Natural killer cell (primary cell): ENCODE data around the gene CD8B. TPM values are rescaled to one million over a fixed set of nuclear protein-coding genes. Genes with fewer than 3 reads are reported as not detected.

Experiments used
- ATAC-seq, 3 donors: fragments of 150-1000 bp in 2 of 3; fragments of 200-7000 bp in 1 of 3; cut with Tn5 transposase; 1 replicate in 1 of 3; 2 replicates in 2 of 3; pipeline ENCODE4 v1.10.0; 2021; ENCODE audit warnings: mild to moderate bottlenecking in 2 of 3, moderate library complexity in 2 of 3
- DNase-seq, 2 donors: peaks; one replicate each; pipeline versions ENCODE4 v3.0.0 to v3.0.0-alpha.2; 2013 to 2021; ENCODE audit warnings: mixed read lengths in 1 of 2
- H3K27ac ChIP-seq: one replicate; pipeline ENCODE4 v1.5.1; 2013; ENCODE audit warnings: mild to moderate bottlenecking, low read length
- H3K27me3 ChIP-seq: one replicate; pipeline ENCODE4 v1.6.1; 2013; ENCODE audit warnings: low read length; ENCODE audit not compliant: control insufficient read depth, insufficient read depth
- H3K36me3 ChIP-seq: one replicate; pipeline ENCODE4 v1.6.1; 2013; ENCODE audit warnings: low read length; ENCODE audit not compliant: control insufficient read depth, insufficient read depth
- H3K4me1 ChIP-seq: one replicate; pipeline ENCODE4 v1.6.1; 2013; ENCODE audit warnings: low read length; ENCODE audit not compliant: control insufficient read depth, insufficient read depth
- H3K4me3 ChIP-seq: one replicate; pipeline ENCODE4 v1.5.1; 2013; ENCODE audit warnings: low read length
- H3K9me3 ChIP-seq: one replicate; pipeline ENCODE4 v1.6.1; 2013; ENCODE audit warnings: low read length; ENCODE audit not compliant: control insufficient read depth, insufficient read depth
- H3K27ac Mint-ChIP-seq, 2 donors: one replicate each; pipeline ENCODE4 v1.8.0; 2022; ENCODE audit warnings: mild to moderate bottlenecking in 2 of 2, mixed read lengths in 2 of 2, moderate library complexity in 1 of 2
- H3K27me3 Mint-ChIP-seq, 2 donors: one replicate each; pipeline ENCODE4 v1.8.0; 2022; ENCODE audit warnings: low read depth in 2 of 2, mixed read lengths in 2 of 2
- H3K36me3 Mint-ChIP-seq: one replicate; pipeline ENCODE4 v1.8.0; 2022; ENCODE audit warnings: mixed read lengths
- H3K4me1 Mint-ChIP-seq, 2 donors: one replicate each; pipeline ENCODE4 v1.8.0; 2022; ENCODE audit warnings: mixed read lengths in 2 of 2
- H3K4me3 Mint-ChIP-seq: one replicate; pipeline ENCODE4 v1.8.0; 2022; ENCODE audit warnings: mild to moderate bottlenecking, moderate library complexity, mixed read lengths
- H3K9me3 Mint-ChIP-seq, 2 donors: one replicate each; pipeline ENCODE4 v1.8.0; 2022; ENCODE audit warnings: mixed read lengths in 2 of 2
- WGBS: methylation state at CpG from one replicate; pipeline ENCODE4 v1.1.7; 2013; ENCODE audit warnings: missing lambda C conversion rate; ENCODE audit not compliant: insufficient coverage; 5-methylcytosine and 5-hydroxymethylcytosine counted together
- intact Hi-C: fragments of 100-400 bp; cut with micrococcal nuclease; formaldehyde crosslinking; loops from one replicate; pipeline ENCODE4 v1.14.2; 2022
- total RNA-seq, 4 donors: library from RNA; stranded (reverse); fragments of 120-200 nt in 1 of 4; gene quantifications; one replicate each; pipeline versions ENCODE4 v1.2.3 to v1.2.4, GENCODE V29; 2013 to 2022
- TF ChIP-seq, protein P1 (sequence below): fragments of 200-600 bp; IDR thresholded peaks from one replicate; pipeline ENCODE4 v1.8.0; 2022; ENCODE audit warnings: antibody characterized with exemption

Gene CD8B
- total RNA-seq, 3 donors from 2014 or later (not counting 1 experiment from before 2014, with no cell fraction given): 1.9 to 22.7 (median 6.0) TPM

DNA sequence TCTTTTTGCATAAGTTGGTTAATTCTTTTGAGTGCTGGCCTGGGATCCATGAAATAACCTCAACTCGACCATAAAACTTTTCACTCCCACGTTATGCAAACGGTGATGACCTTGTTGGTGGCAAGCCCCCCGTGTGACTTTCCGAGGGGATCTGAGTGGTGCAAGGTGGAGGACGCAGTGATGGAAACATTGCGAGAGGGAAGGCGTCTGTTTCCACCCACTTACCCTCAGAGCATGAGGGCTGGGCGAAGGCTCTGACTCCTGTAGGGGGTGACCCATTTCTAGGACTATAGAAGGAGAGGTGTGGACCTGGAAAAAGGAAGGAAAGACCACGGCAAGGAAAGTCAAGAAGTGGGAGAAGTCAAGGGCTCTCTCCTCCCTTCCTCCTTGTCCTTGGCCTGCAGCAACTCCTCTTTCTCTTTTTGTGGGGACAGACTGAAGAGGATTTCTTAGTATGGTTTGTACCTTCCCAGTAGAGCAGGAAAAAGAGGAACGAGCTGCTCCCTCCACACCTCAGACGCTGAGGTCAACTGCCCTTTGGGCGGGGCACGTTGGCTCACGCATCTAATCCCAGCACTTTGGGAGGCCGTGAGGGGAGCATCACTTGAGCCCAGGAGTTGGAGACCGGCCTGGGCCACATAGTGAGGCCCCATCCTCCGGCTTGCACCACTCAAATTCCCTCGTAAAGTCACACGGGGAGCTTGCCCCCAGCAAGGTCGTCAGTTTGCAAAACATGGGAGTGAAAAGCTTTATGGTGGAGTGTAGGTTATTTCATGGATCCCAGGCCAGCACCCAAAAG, 55.4 kb downstream of the CD8B start:
- peak overlapping the region; percentile 39 to 44 for H3K27ac Mint-ChIP-seq
- no peaks in the 10 kb centered on the region for H3K9me3 Mint-ChIP-seq
- DNase-seq: no peak
- TF ChIP-seq, protein P1, sequence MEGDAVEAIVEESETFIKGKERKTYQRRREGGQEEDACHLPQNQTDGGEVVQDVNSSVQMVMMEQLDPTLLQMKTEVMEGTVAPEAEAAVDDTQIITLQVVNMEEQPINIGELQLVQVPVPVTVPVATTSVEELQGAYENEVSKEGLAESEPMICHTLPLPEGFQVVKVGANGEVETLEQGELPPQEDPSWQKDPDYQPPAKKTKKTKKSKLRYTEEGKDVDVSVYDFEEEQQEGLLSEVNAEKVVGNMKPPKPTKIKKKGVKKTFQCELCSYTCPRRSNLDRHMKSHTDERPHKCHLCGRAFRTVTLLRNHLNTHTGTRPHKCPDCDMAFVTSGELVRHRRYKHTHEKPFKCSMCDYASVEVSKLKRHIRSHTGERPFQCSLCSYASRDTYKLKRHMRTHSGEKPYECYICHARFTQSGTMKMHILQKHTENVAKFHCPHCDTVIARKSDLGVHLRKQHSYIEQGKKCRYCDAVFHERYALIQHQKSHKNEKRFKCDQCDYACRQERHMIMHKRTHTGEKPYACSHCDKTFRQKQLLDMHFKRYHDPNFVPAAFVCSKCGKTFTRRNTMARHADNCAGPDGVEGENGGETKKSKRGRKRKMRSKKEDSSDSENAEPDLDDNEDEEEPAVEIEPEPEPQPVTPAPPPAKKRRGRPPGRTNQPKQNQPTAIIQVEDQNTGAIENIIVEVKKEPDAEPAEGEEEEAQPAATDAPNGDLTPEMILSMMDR: no peak
- H3K27me3 Mint-ChIP-seq: peaks cover 0 to 25% of the 10 kb centered on the region in 2 donors
- Histone ChIP-seq H3K4me3 (no peak overlapping the region), H3K36me3 (no peaks in the 10 kb centered on the region), H3K9me3 (no peaks in the 10 kb centered on the region), H3K27ac (peak overlapping the region; percentile 65), H3K27me3 (peaks cover 15% of the 10 kb centered on the region), H3K4me1 (peaks cover 39% of the 10 kb centered on the region)
- no peaks in the 10 kb centered on the region for H3K36me3 Mint-ChIP-seq
- peak overlapping the region; percentile 29 for H3K4me3 Mint-ChIP-seq
- ATAC-seq: no peak
- WGBS: 72% methylated on average over 17 of the region's 21 CpGs
- intact Hi-C loops: no loop called here
- peaks cover 26 to 37% of the 10 kb centered on the region in 2 donors for H3K4me1 Mint-ChIP-seq

DNA sequence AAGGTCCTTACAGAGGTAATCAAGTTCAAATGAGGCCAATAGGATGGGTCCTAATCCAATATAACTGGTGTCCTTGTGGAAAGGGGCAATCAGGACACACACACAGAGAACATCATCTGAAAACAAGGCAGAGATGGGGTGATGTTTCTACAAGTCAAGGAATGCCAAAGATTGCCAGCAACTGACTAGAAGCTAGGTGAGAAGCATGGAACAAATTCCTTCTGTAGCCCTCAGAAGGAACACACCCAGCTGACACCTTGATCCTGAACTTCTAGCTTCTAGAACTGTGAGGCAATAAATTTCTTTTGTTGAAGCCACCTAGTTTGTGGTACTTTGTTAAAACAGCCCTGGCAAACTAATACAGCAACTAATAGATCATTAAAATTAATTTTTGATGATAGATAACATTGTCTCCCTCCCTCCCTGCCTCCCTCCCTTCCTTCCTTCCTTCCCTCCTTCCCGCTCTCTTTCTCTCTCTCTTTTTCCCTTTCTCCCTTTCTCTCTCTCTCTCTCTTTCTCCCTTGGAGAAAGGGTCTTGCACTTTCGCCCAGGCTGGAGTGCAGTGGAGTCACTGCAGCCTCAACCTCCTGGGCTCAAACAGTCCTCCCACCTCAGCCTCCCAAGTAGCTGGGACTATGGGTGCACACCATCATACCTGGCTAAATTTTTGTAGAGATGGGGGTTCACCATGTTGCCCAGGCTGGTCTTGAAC, 60.7 kb downstream of the CD8B start:
- Mint-ChIP-seq H3K9me3 (peaks cover 7 to 10% of the 10 kb centered on the region in 2 donors), H3K4me3 (no peak overlapping the region), H3K27me3 (peaks cover 0 to 3% of the 10 kb centered on the region in 2 donors), H3K27ac (no peak overlapping the region), H3K4me1 (peaks cover 0 to 6% of the 10 kb centered on the region in 2 donors), H3K36me3 (peaks cover 14% of the 10 kb centered on the region)
- Histone ChIP-seq H3K27me3 (no peaks in the 10 kb centered on the region), H3K4me1 (peaks cover 1% of the 10 kb centered on the region), H3K4me3 (no peak overlapping the region), H3K9me3 (peaks cover 11% of the 10 kb centered on the region), H3K36me3 (no peaks in the 10 kb centered on the region), H3K27ac (no peak overlapping the region)
- 88% methylated on average over 2 of the region's 2 CpGs for WGBS
- no peak for ATAC-seq
- DNase-seq: no peak
- intact Hi-C loops: no loop called here
- TF ChIP-seq, protein P1: no peak

DNA sequence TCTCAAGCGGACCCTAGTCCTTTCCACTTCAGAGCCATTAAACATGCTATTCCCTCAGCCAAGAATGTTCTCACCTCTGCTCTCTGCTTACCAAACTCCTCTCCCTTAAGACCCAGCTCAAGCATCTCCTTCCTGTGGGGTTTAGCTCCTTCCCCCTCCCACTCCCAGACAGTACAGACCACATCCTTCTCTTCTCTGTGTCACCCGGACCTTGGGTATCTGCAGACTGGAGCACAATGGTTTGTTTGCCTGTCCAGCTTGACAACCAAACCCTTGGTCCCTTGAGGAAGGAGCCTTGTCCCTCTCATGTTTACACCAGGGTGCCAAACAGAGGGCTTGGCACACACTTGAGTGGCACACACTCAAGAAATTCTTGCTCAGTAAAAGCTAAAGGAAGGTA, 66.8 kb downstream of the CD8B start:
- H3K9me3 ChIP-seq: peaks cover 17% of the 10 kb centered on the region
- ATAC-seq: peak; percentile 16 to 49 (median 43)
- intact Hi-C loops: no loop called here
- 38% methylated on average over 2 of the region's 2 CpGs for WGBS
- Mint-ChIP-seq H3K4me3 (peak overlapping the region; percentile 70), H3K4me1 (peaks cover 51 to 53% of the 10 kb centered on the region in 2 donors), H3K36me3 (peaks cover 27% of the 10 kb centered on the region), H3K27me3 (peaks cover 0 to 7% of the 10 kb centered on the region in 2 donors), H3K9me3 (peaks cover 12 to 19% of the 10 kb centered on the region in 2 donors), H3K27ac (peak overlapping the region; percentile 55 to 97)
- peaks cover 17% of the 10 kb centered on the region for H3K27me3 ChIP-seq
- peak in 1 of 2 donors; percentile 71 for DNase-seq
- H3K4me3 ChIP-seq: no peak overlapping the region
- H3K27ac ChIP-seq: peak overlapping the region; percentile 40
- H3K36me3 ChIP-seq: no peaks in the 10 kb centered on the region
- H3K4me1 ChIP-seq: peaks cover 52% of the 10 kb centered on the region
- TF ChIP-seq, protein P1: no peak
